GM20000 (cell line): Measurements from ENCODE around the gene ASB11.

Experiments
- DNase-seq: peaks from one replicate; pipeline ENCODE4 v3.0.0; 2012; ENCODE audit warnings: low spot score
- CTCF ChIP-seq: IDR thresholded peaks from 2 replicates; pipeline ENCODE4 v1.5.1; 2012; ENCODE audit warnings: mild to moderate bottlenecking, control low read depth; ENCODE audit errors: extremely low read depth, missing control alignments

Gene ASB11

GRCh38 chrX:15344106-15344505 lies 28.7 kb upstream of the ASB11 start:
- DNase-seq, result no peak
- no peak for TF ChIP-seq CTCF

GRCh38 chrX:15343075-15343476 lies 27.6 kb upstream of the ASB11 start:
- TF ChIP-seq CTCF, result no peak

GRCh38 chrX:15340867-15341266 lies 25.4 kb upstream of the ASB11 start:
- TF ChIP-seq CTCF, result no peak

More at GRCh38 chrX:15343075-15343476, 27.6 kb upstream of the ASB11 start:
- no peak for DNase-seq

GRCh38 chrX:15336023-15336413 lies 20.6 kb upstream of the ASB11 start:
- peak; percentile 4 for DNase-seq
- no peak for TF ChIP-seq CTCF

More at GRCh38 chrX:15340867-15341266, 25.4 kb upstream of the ASB11 start:
- DNase-seq, result no peak

- no peak for TF ChIP-seq CTCF
- DNase-seq, result peak; percentile 90
These were observed 19.9 kb upstream of the ASB11 start, which contains the start of gene PIGA for GRCh38 chrX:15335135-15336022. TSS of gene PIGA (minus strand) at chrX:15335523. CDS start at chrX:15331930, 3,593 bp downstream.

GRCh38 chrX:15334561-15334960 lies 19.1 kb upstream of the ASB11 start:
- peak; percentile 12 for DNase-seq
- no peak for TF ChIP-seq CTCF

GRCh38 chrX:15328821-15329220 lies 13.4 kb upstream of the ASB11 start:
- no peak for DNase-seq
- no peak for TF ChIP-seq CTCF
